HepG2 (cell line): ENCODE measurements around the gene TRPC1. TPM values are rescaled to one million over a fixed set of nuclear protein-coding genes. Genes with fewer than 3 reads are reported as not detected.
A peak's percentile ranks its signal among the peaks of the same experiment; 100 is the strongest.

Experiments
- CEBPG ChIP-seq: IDR thresholded peaks from 2 replicates; pipeline ENCODE4 v1.6.1; 2016
- EP300 ChIP-seq, 3 experiments: sonication (generic) in 1 of 3; formaldehyde crosslinking in 1 of 3; IDR thresholded peaks; 2 replicates each; pipeline versions ENCODE4 v1.5.1 to v1.6.1; 2011 to 2020; ENCODE audit warnings: low read depth in 2 of 3, low read length in 2 of 3, borderline replicate concordance in 1 of 3, improper control_type of control experiment in 1 of 3, mild to moderate bottlenecking in 1 of 3, missing genetic modification reagents in 1 of 3, moderate library complexity in 1 of 3
- GATAD1 ChIP-seq: IDR thresholded peaks from 2 replicates; pipeline ENCODE4 v1.6.1; 2016; ENCODE audit warnings: missing genetic modification reagents, missing compliant biosample characterization
- MED1 ChIP-seq: sonication (generic); formaldehyde crosslinking; IDR thresholded peaks from 2 replicates; pipeline ENCODE4 v1.4.0; 2020; ENCODE audit warnings: missing genetic modification reagents
- MEIS1 ChIP-seq: sonication (generic); formaldehyde crosslinking; IDR thresholded peaks from 2 replicates; pipeline ENCODE4 v1.9.0; 2021; ENCODE audit warnings: mild to moderate bottlenecking, missing genetic modification reagents, moderate library complexity, borderline replicate concordance
- MTF2 ChIP-seq: sonication (generic); formaldehyde crosslinking; IDR thresholded peaks from 2 replicates; pipeline ENCODE4 v1.5.0; 2020; ENCODE audit warnings: missing genetic modification reagents, borderline replicate concordance
- PAXIP1 ChIP-seq: sonication (generic); formaldehyde crosslinking; conservative IDR thresholded peaks from 2 replicates; pipeline ENCODE4 v1.4.0; 2020; ENCODE audit warnings: mild to moderate bottlenecking, missing genetic modification reagents, moderate library complexity
- RAD51 ChIP-seq: fragments of 450-650 bp; IDR thresholded peaks from 2 replicates; pipeline ENCODE4 v1.6.1; 2016; ENCODE audit warnings: borderline replicate concordance
- SMC3 ChIP-seq: IDR thresholded peaks from 2 replicates; pipeline ENCODE4 v1.6.1; 2011; ENCODE audit warnings: low read length, improper control_type of control experiment
- TBX3 ChIP-seq: fragments of 450-650 bp; IDR thresholded peaks from 2 replicates; pipeline ENCODE4 v1.6.1; 2017; ENCODE audit warnings: antibody characterized with exemption, mild to moderate bottlenecking, inconsistent platforms, borderline replicate concordance
- ZFP36 ChIP-seq: fragments of 150-350 bp; IDR thresholded peaks from 2 replicates; pipeline ENCODE4 v1.6.1; 2018; ENCODE audit warnings: borderline replicate concordance, low read length, low read depth; ENCODE audit not compliant: partially characterized antibody
- ZHX1 ChIP-seq: sonication (generic); formaldehyde crosslinking; IDR thresholded peaks from 2 replicates; pipeline ENCODE4 v1.8.1; 2022; ENCODE audit warnings: low read depth, mild to moderate bottlenecking, missing genetic modification reagents
- ZNF205 ChIP-seq: IDR thresholded peaks from 2 replicates; pipeline ENCODE4 v1.6.1; 2018; ENCODE audit warnings: missing biosample characterization, missing genetic modification reagents
- ZNF264 ChIP-seq: sonication (generic); formaldehyde crosslinking; IDR thresholded peaks from 2 replicates; pipeline ENCODE4 v1.4.0; 2020; ENCODE audit warnings: missing genetic modification reagents
- ZNF546 ChIP-seq: sonication (generic); formaldehyde crosslinking; conservative IDR thresholded peaks from 2 replicates; pipeline ENCODE4 v1.8.1; 2023; ENCODE audit warnings: mild to moderate bottlenecking, missing genetic modification reagents
- ZNF619 ChIP-seq: sonication (generic); formaldehyde crosslinking; IDR thresholded peaks from 2 replicates; pipeline ENCODE4 v1.4.0; 2020; ENCODE audit warnings: mild to moderate bottlenecking, missing genetic modification reagents
- ZNF792 ChIP-seq: IDR thresholded peaks from 2 replicates; pipeline ENCODE4 v1.6.1; 2016
- polyA plus RNA-seq, 8 experiments: library from polyadenylated mRNA; depleted of rRNA in 3 of 8; stranded (reverse) in 7 of 8; unstranded in 1 of 8; fragments of >200 nt; fragmentation: Illumina TruSeq in 4 of 8; extraction: Trizol in 4 of 8; gene quantifications; 2 replicates each; pipeline versions ENCODE4 v1.2.1 to v1.2.3, GENCODE V29; 2011 to 2016; ENCODE audit warnings: low read depth in 4 of 8, missing spikeins in 1 of 8, mixed read lengths in 1 of 8; ENCODE audit not compliant: insufficient read depth in 1 of 8
- total RNA-seq, 5 experiments: library from RNA; depleted of rRNA; stranded (reverse); fragments of >200 nt; fragmentation: Illumina TruSeq; extraction: Trizol; gene quantifications; 2 replicates each; pipeline ENCODE4 v1.2.3, GENCODE V29; 2016; ENCODE audit warnings: low read depth in 1 of 5
- TF ChIP-seq, protein P1 (sequence below): sonication (generic); formaldehyde crosslinking; IDR thresholded peaks from 2 replicates; pipeline ENCODE4 v1.8.0; 2022; ENCODE audit warnings: missing genetic modification reagents, mild to moderate bottlenecking, moderate library complexity, borderline replicate concordance

Gene TRPC1
- total and polyA plus RNA-seq, 2 of the 13 experiments (the other 11 are each of a cell fraction or from before 2014, with no cell fraction given) = 10.8 to 13.1 TPM

DNA sequence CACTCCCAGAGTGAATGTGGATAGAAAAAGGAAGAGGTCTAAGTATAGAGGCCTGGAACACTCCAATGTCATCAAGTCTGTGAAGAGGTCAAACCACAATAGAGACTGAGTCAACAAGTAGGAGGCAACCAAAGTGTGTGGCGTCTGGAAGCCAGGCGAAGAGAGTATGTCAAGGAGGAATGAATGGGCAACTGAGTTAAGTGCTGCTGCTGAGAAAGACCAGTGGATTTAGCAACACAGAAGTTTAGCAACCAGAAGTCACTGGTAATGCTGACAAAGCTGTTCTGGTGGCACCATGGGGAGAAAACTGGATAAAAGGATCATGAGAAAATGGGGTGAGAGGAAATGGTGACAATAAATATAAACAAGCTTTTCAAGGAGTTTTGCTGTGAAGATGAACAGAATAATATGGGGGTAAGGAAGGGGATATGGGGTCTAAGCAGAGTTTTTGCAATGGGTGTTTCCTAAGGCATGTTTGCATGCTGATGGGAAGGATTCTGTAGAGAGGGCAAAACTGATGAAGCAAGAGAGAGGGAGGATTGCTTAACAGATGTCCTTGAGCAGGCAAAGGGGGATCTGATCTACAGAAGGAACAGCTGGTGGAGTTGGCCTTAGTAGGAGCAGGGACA is 126.7 kb downstream of the TRPC1 start (continued):
- TF ChIP-seq PAXIP1 (CRISPR knock-in tag) (peak; percentile 70), GATAD1 (CRISPR knock-in tag) (peak; percentile 25; the same call in 1 of the 2 replicates), ZNF264 (0 out of 2 replicates have a peak, but pooled peaks have one; percentile 50), ZNF205 (CRISPR knock-in tag) (no peak), ZHX1 (CRISPR knock-in tag) (no peak), CEBPG (CRISPR knock-in tag) (peak; percentile 100), TBX3 (no peak), RAD51 (no peak), ZFP36 (no peak), EP300 (IDR thresholded peaks at IDR 0.05; ENCODE audit: low read depth in 2 of 2, low read length in 2 of 2) (peak; percentile 64 to 70; a peak in 3 of 4 replicates), EP300 (CRISPR knock-in tag; IDR thresholded peaks at IDR 0.05; ENCODE audit: borderline replicate concordance) (no peak), ZNF546 (no peak), SMC3 (peak; percentile 35; the same call in 1 of the 2 replicates), MED1 (CRISPR knock-in tag) (peak; percentile 74), MEIS1 (CRISPR knock-in tag) (no peak), MTF2 (CRISPR knock-in tag) (no peak), ZNF792 (CRISPR knock-in tag) (no peak), ZNF619 (CRISPR knock-in tag) (no peak)
- TF ChIP-seq, protein P1, sequence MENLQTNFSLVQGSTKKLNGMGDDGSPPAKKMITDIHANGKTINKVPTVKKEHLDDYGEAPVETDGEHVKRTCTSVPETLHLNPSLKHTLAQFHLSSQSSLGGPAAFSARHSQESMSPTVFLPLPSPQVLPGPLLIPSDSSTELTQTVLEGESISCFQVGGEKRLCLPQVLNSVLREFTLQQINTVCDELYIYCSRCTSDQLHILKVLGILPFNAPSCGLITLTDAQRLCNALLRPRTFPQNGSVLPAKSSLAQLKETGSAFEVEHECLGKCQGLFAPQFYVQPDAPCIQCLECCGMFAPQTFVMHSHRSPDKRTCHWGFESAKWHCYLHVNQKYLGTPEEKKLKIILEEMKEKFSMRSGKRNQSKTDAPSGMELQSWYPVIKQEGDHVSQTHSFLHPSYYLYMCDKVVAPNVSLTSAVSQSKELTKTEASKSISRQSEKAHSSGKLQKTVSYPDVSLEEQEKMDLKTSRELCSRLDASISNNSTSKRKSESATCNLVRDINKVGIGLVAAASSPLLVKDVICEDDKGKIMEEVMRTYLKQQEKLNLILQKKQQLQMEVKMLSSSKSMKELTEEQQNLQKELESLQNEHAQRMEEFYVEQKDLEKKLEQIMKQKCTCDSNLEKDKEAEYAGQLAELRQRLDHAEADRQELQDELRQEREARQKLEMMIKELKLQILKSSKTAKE (CRISPR knock-in tag) = peak; percentile 39; the same call in 1 of the 2 replicates
